Cortex of kidney (tissue), 1 donor: ENCODE measurements around the gene MPPED2.

Experiments
- DNase-seq: peaks from one replicate; lab custom pipeline; 2025; lab: John Stamatoyannopoulos, UW

Gene MPPED2

GRCh38 chr11:30526558-30526957, 59.6 kb downstream of the MPPED2 start:
- no peak for DNase-seq

- no peak for DNase-seq
Observed at GRCh38 chr11:30522536-30523243, 63.5 kb downstream of the MPPED2 start.

- no peak for DNase-seq
Observed at GRCh38 chr11:30521297-30522071, 64.7 kb downstream of the MPPED2 start.

- DNase-seq: no peak
Observed at GRCh38 chr11:30513087-30513486, 73.1 kb downstream of the MPPED2 start.

GRCh38 chr11:30511408-30511807, 74.7 kb downstream of the MPPED2 start:
- no peak for DNase-seq

GRCh38 chr11:30510750-30511149, 75.4 kb downstream of the MPPED2 start:
- DNase-seq: no peak

- DNase-seq: no peak
Observed at GRCh38 chr11:30509364-30509763, 76.8 kb downstream of the MPPED2 start.

- no peak for DNase-seq
Observed at GRCh38 chr11:30508594-30508993, 77.6 kb downstream of the MPPED2 start.

- no peak for DNase-seq
Observed at GRCh38 chr11:30505603-30506002, 80.5 kb downstream of the MPPED2 start.

- DNase-seq: no peak
Observed at GRCh38 chr11:30504468-30504867, 81.7 kb downstream of the MPPED2 start.

GRCh38 chr11:30503156-30503555, 83.0 kb downstream of the MPPED2 start:
- DNase-seq: no peak

GRCh38 chr11:30502305-30502704, 83.8 kb downstream of the MPPED2 start:
- no peak for DNase-seq

GRCh38 chr11:30501744-30502143, 84.4 kb downstream of the MPPED2 start:
- DNase-seq: no peak

- DNase-seq: no peak
Observed at GRCh38 chr11:30499940-30500339, 86.2 kb downstream of the MPPED2 start.

- DNase-seq: no peak
Observed at GRCh38 chr11:30497600-30497999, 88.6 kb downstream of the MPPED2 start.

- DNase-seq: no peak
Observed at GRCh38 chr11:30496935-30497334, 89.2 kb downstream of the MPPED2 start.

GRCh38 chr11:30495437-30495836, 90.7 kb downstream of the MPPED2 start:
- no peak for DNase-seq

- no peak for DNase-seq
Observed at GRCh38 chr11:30489511-30489910, 96.6 kb downstream of the MPPED2 start.

- DNase-seq: no peak
Observed at GRCh38 chr11:30489076-30489475, 97.1 kb downstream of the MPPED2 start.

GRCh38 chr11:30488304-30488998, 97.7 kb downstream of the MPPED2 start:
- DNase-seq: no peak

GRCh38 chr11:30487200-30487898, 98.8 kb downstream of the MPPED2 start:
- DNase-seq: no peak

GRCh38 chr11:30485756-30486155, 100.4 kb downstream of the MPPED2 start:
- no peak for DNase-seq
